Neutrophil (primary cell): ENCODE measurements around the gene GFER.

Experiments
- H3K27ac ChIP-seq: fragments of 200-600 bp; sonication (generic); 2 replicates; pipeline ENCODE4 v1.5.1; 2016; ENCODE audit warnings: mild to moderate bottlenecking, moderate library complexity
- H3K27me3 ChIP-seq: fragments of 200-600 bp; sonication (generic); 2 replicates; pipeline ENCODE4 v1.6.0; 2016; ENCODE audit warnings: mild to moderate bottlenecking
- H3K36me3 ChIP-seq: fragments of 200-600 bp; sonication (generic); 2 replicates; pipeline ENCODE4 v1.5.1; 2017
- H3K4me1 ChIP-seq, 2 experiments: fragments of 200-600 bp in 1 of 2; sonication (generic) in 1 of 2; 1 replicate in 1 of 2; 2 replicates in 1 of 2; pipeline versions ENCODE4 v1.5.1 to v1.6.1; 2013 to 2016; ENCODE audit warnings: low read depth in 1 of 2, low read length in 1 of 2, mild to moderate bottlenecking in 1 of 2, moderate library complexity in 1 of 2; ENCODE audit not compliant: control insufficient read depth in 1 of 2, insufficient read depth in 1 of 2
- H3K4me3 ChIP-seq, 2 experiments: fragments of 200-600 bp in 1 of 2; sonication (generic) in 1 of 2; 1 replicate in 1 of 2; 2 replicates in 1 of 2; pipeline ENCODE4 v1.5.1; 2013 to 2016; ENCODE audit warnings: low read depth in 1 of 2, low read length in 1 of 2, mild to moderate bottlenecking in 1 of 2, moderate library complexity in 1 of 2
- H3K9me3 ChIP-seq: fragments of 200-600 bp; sonication (generic); 2 replicates; pipeline ENCODE4 v1.5.1; 2016
- TF ChIP-seq, protein P1 (sequence below): fragments of 200-600 bp; sonication (generic); IDR thresholded peaks from 2 replicates; pipeline ENCODE4 v1.5.1; 2016; ENCODE audit warnings: antibody characterized with exemption

GFER gene

GRCh38 chr16:1976951-1977874 is 6.8 kb upstream of the GFER start:
- Histone ChIP-seq H3K27ac (no peak overlapping the region), H3K9me3 (no peaks in the 10 kb centered on the region), H3K4me3 (no peak overlapping the region), H3K27me3 (peaks cover 46% of the 10 kb centered on the region), H3K4me1 (peaks cover 8% of the 10 kb centered on the region in 2 experiments), H3K36me3 (peaks cover 41% of the 10 kb centered on the region)
- TF ChIP-seq, protein P1, sequence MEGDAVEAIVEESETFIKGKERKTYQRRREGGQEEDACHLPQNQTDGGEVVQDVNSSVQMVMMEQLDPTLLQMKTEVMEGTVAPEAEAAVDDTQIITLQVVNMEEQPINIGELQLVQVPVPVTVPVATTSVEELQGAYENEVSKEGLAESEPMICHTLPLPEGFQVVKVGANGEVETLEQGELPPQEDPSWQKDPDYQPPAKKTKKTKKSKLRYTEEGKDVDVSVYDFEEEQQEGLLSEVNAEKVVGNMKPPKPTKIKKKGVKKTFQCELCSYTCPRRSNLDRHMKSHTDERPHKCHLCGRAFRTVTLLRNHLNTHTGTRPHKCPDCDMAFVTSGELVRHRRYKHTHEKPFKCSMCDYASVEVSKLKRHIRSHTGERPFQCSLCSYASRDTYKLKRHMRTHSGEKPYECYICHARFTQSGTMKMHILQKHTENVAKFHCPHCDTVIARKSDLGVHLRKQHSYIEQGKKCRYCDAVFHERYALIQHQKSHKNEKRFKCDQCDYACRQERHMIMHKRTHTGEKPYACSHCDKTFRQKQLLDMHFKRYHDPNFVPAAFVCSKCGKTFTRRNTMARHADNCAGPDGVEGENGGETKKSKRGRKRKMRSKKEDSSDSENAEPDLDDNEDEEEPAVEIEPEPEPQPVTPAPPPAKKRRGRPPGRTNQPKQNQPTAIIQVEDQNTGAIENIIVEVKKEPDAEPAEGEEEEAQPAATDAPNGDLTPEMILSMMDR: no peak

- Histone ChIP-seq H3K27ac (no peak overlapping the region), H3K27me3 (peaks cover 52% of the 10 kb centered on the region), H3K4me1 (peaks cover under 1 to 2% of the 10 kb centered on the region in 2 experiments), H3K36me3 (peaks cover 41% of the 10 kb centered on the region), H3K9me3 (no peaks in the 10 kb centered on the region), H3K4me3 (no peak overlapping the region)
- TF ChIP-seq, protein P1: no peak
Measured at GRCh38 chr16:1977875-1978268, 6.1 kb upstream of the GFER start.

DNA sequence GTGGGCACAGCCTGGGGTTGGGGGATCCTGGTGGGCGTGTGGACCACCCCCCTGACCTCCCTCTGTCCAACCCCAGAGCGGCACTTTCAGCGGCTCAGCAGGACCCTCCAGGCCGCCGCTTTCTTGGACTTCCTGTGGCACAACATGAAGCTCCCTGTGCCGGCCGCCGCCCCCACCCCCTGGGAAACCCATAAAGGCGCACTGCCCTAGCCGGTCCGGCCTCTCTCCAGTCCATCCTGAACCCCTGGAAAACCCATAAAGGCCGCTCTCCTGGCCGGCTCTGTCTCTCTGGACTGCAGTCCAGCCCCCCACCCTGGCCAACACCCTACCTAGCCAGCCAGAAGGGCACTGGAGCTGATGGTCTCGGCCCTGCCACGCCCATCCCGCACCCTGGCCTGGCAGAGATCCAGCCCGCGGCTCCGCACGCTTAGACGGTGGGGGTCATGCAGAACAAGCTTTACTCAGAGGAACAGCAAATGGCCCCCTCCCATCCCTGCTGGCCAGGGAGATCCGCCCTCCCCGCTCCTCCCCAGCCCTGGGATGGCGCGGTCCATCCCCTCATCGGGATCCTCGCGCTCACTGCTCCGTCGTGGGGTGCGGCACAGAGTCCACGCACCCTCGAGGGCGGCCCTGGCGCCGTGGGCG is 5.4 kb upstream of the GFER start:
- peaks cover 7% of the 10 kb centered on the region in 2 experiments for H3K4me1 ChIP-seq
- peaks cover 41% of the 10 kb centered on the region for H3K36me3 ChIP-seq
- H3K27ac ChIP-seq: no peak overlapping the region
- TF ChIP-seq, protein P1: no peak
- no peak overlapping the region for H3K4me3 ChIP-seq
- peaks cover 59% of the 10 kb centered on the region for H3K27me3 ChIP-seq
- H3K9me3 ChIP-seq: no peaks in the 10 kb centered on the region

DNA sequence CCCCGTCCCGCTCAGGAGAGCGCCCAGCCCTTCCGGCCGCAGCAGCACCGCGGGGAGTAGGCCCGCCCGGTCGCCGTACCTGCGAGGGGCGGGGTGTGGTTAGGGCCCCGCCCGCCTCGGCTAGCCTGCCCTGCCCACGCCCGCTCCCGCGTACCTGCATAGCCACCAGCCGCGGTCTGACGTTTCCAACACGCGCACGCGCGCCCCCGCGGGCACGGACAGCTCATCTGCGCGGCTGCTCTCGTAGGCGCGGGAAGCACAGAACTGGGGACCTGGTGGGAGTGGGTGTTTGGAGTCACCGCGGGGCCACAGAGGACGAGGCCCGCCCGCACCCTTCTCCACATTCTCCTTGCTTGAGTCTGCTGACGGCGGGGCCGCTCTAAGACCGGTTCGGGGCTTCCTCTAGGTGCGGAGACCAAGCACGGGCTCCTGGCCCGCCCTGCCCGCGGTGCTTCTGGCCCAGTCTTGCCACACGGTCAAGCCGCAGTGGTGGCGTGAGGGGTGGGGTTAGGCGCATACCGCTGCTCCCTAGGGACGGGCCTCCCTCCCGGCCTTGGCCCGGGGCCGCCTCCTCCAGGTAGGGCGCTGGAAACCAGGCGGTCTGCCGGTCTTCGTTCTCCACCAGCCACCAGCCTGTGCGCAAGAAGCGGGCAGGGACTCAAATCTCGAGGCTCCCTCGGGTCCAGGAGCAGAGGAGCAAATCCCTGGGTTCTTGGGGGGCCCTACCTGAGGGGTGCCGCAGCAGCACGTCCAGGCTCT is 4.5 kb upstream of the GFER start:
- Histone ChIP-seq H3K4me3 (no peak overlapping the region), H3K4me1 (peaks cover 9 to 12% of the 10 kb centered on the region in 2 experiments), H3K9me3 (no peaks in the 10 kb centered on the region), H3K27ac (no peak overlapping the region), H3K36me3 (peaks cover 40% of the 10 kb centered on the region), H3K27me3 (peaks cover 61% of the 10 kb centered on the region)
- TF ChIP-seq, protein P1: no peak

DNA sequence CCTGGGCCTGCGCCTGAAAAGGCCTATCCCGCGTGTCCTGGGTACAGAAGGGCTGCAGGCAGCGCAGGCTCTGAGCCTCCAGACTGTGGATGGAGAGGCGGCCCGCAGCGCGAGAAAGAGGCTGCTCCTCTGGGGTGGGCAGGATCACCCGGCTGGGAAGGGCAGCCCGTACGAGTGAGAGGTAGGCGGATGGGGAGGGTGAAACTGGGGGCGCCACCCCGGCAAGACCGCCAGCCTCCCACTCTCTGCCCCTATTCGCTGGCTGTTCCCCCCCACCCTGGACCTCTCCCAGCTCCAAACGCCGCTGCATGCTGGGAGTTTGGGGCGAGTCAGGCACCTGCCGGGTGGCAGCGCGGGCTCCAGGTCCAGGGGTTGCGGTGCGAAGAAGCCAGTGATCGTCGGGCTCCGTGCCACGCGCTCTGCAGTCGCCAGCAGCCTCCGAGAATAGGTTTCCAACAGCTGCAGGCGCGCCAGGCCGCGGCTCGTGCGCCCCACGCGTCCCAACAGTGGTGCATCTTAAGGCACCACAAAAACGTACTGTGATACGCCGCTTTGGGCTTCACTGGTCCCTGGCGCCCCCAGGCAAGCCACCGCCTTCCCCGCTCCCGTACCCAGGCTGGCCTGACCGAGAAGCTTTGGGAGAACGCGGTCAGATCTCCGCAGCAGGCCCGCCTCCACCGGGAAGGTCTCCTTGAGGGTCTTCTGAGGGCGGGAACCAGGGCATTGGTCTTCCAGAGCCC is 3.8 kb upstream of the GFER start:
- TF ChIP-seq, protein P1: no peak
- H3K4me3 ChIP-seq: no peak overlapping the region
- no peaks in the 10 kb centered on the region for H3K9me3 ChIP-seq
- peaks cover 32% of the 10 kb centered on the region for H3K36me3 ChIP-seq
- peaks cover 16 to 20% of the 10 kb centered on the region in 2 experiments for H3K4me1 ChIP-seq
- H3K27ac ChIP-seq: no peak overlapping the region
- H3K27me3 ChIP-seq: peaks cover 61% of the 10 kb centered on the region
